B cell (primary cell): ENCODE measurements around the gene EID1. TPM values are rescaled to one million over a fixed set of nuclear protein-coding genes. Genes with fewer than 3 reads are reported as not detected.

Experiments
- ATAC-seq: fragments of 200-7000 bp; cut with Tn5 transposase; one replicate; pipeline ENCODE4 v1.10.0; 2021; ENCODE audit warnings: low read depth, mild to moderate bottlenecking, moderate number of reproducible peaks, moderate library complexity
- CTCF ChIA-PET: fragments of 350-600 bp; sonication (Branson Sonifier 250); formaldehyde crosslinking; loops from one replicate; lab custom pipeline; 2021; ENCODE audit warnings: antibody characterized with exemption, inconsistent platforms; lab: Charles Lee
- POLR2A ChIA-PET: fragments of 350-600 bp; sonication (Branson Sonifier 250); formaldehyde crosslinking; loops from one replicate; lab custom pipeline; 2021; ENCODE audit warnings: antibody characterized with exemption; lab: Charles Lee
- DNase-seq: peaks from one replicate; pipeline ENCODE4 v3.0.0; 2013
- H2AFZ ChIP-seq: 2 replicates; pipeline ENCODE4 v1.6.1; 2012; ENCODE audit warnings: mild to moderate bottlenecking, low read depth, low read length; ENCODE audit not compliant: insufficient read depth, poor library complexity, severe bottlenecking
- H3K27ac ChIP-seq, 2 donors: 1 replicate in 1 of 2; 2 replicates in 1 of 2; pipeline ENCODE4 v1.5.1; 2012 to 2013; ENCODE audit warnings: low read length in 2 of 2, mild to moderate bottlenecking in 2 of 2, moderate library complexity in 1 of 2
- H3K27me3 ChIP-seq, 4 experiments: fragments of 200-600 bp in 1 of 4; sonication (generic) in 1 of 4; replicated peaks in 1 of 4; 1 replicate in 2 of 4; 2 replicates in 2 of 4; pipeline versions ENCODE4 v1.6.1 to v1.7.0; 2013 to 2016; ENCODE audit warnings: low read length in 3 of 4, mild to moderate bottlenecking in 2 of 4, mixed read lengths in 1 of 4, moderate library complexity in 1 of 4; ENCODE audit not compliant: insufficient read depth in 4 of 4, control insufficient read depth in 3 of 4; ENCODE audit errors: control extremely low read depth in 1 of 4
- H3K36me3 ChIP-seq, 2 experiments: replicated peaks in 1 of 2; 1 replicate in 1 of 2; 2 replicates in 1 of 2; pipeline versions ENCODE4 v1.6.1 to v1.7.1; 2013; ENCODE audit warnings: low read length in 1 of 2; ENCODE audit not compliant: insufficient read depth in 2 of 2, control insufficient read depth in 1 of 2; ENCODE audit errors: control extremely low read depth in 1 of 2, extremely low read depth in 1 of 2
- H3K4me1 ChIP-seq, 2 donors: fragments of 200-600 bp in 1 of 2; sonication (generic) in 1 of 2; 1 replicate in 1 of 2; 2 replicates in 1 of 2; pipeline versions ENCODE4 v1.5.1 to v1.6.1; 2013 to 2017; ENCODE audit warnings: low read length in 2 of 2; ENCODE audit not compliant: control insufficient read depth in 2 of 2, insufficient read depth in 2 of 2
- H3K4me2 ChIP-seq: replicated peaks from 2 replicates; pipeline ENCODE3; 2012; ENCODE audit warnings: mild to moderate bottlenecking, low read depth, low read length; ENCODE audit not compliant: poor library complexity, severe bottlenecking
- H3K4me3 ChIP-seq, 5 experiments: fragments of 200-600 bp in 1 of 5; sonication (generic) in 1 of 5; 1 replicate in 3 of 5; 2 replicates in 2 of 5; pipeline versions ENCODE4 v1.5.1 to v1.7.0; 2011 to 2016; ENCODE audit warnings: low read length in 4 of 5, mild to moderate bottlenecking in 4 of 5, low read depth in 2 of 5, control low read depth in 1 of 5, moderate library complexity in 1 of 5; ENCODE audit not compliant: insufficient read depth in 1 of 5; ENCODE audit errors: control extremely low read depth in 1 of 5, extremely low read depth in 1 of 5
- H3K79me2 ChIP-seq: fragments of 200-600 bp; sonication (generic); one replicate; pipeline ENCODE4 v1.6.0; 2016; ENCODE audit warnings: low read length; ENCODE audit not compliant: control insufficient read depth, insufficient read depth
- H3K9ac ChIP-seq: fragments of 200-600 bp; sonication (generic); 2 replicates; pipeline ENCODE4 v1.6.1; 2017; ENCODE audit warnings: mild to moderate bottlenecking, low read length, moderate library complexity
- H3K9me3 ChIP-seq, 3 donors: one replicate each; pipeline versions ENCODE4 v1.6.1 to v1.7.1; 2013; ENCODE audit warnings: low read length in 2 of 3; ENCODE audit not compliant: control insufficient read depth in 2 of 3, insufficient read depth in 1 of 3; ENCODE audit errors: control extremely low read depth in 1 of 3
- H4K20me1 ChIP-seq: 2 replicates; pipeline ENCODE4 v1.6.0; 2012; ENCODE audit warnings: mild to moderate bottlenecking, low read length; ENCODE audit not compliant: insufficient read depth, control insufficient read depth, poor library complexity, severe bottlenecking
- H3K27ac Mint-ChIP-seq: one replicate; pipeline ENCODE4 v1.8.0; 2021; ENCODE audit warnings: mixed read lengths
- H3K27me3 Mint-ChIP-seq: one replicate; pipeline ENCODE4 v1.8.0; 2021; ENCODE audit warnings: mixed read lengths
- H3K4me1 Mint-ChIP-seq: one replicate; pipeline ENCODE4 v1.8.0; 2021; ENCODE audit warnings: mixed read lengths
- H3K4me3 Mint-ChIP-seq: one replicate; pipeline ENCODE4 v1.8.0; 2021; ENCODE audit warnings: mixed read lengths
- H3K9me3 Mint-ChIP-seq: one replicate; pipeline ENCODE4 v1.8.0; 2022; ENCODE audit warnings: mixed read lengths; ENCODE audit not compliant: insufficient read depth
- CTCF ChIP-seq: fragments of 200-600 bp; IDR thresholded peaks from one replicate; pipeline ENCODE4 v1.8.0; 2022; ENCODE audit warnings: antibody characterized with exemption, mild to moderate bottlenecking
- EZH2 ChIP-seq: IDR thresholded peaks from 2 replicates; pipeline ENCODE4 v1.6.1; 2012; ENCODE audit warnings: borderline replicate concordance, low read depth, mild to moderate bottlenecking, moderate library complexity, low read length; ENCODE audit not compliant: insufficient read depth, poor library complexity, severe bottlenecking
- WGBS: methylation state at CpG from one replicate; pipeline ENCODE4 v1.1.5; 2013; ENCODE audit warnings: missing lambda C conversion rate; ENCODE audit not compliant: insufficient coverage; 5-methylcytosine and 5-hydroxymethylcytosine counted together
- intact Hi-C: fragments of 100-400 bp; cut with micrococcal nuclease; formaldehyde crosslinking; loops from one replicate; pipeline ENCODE4 v1.10.0; 2022
- polyA plus RNA-seq: library from polyadenylated mRNA; depleted of rRNA; stranded (reverse); fragments of >200 nt; gene quantifications from 2 replicates; pipeline ENCODE4 v1.2.3, GENCODE V29; 2012
- total RNA-seq, 2 donors: library from RNA; stranded (reverse); fragments of 120-200 nt in 1 of 2; gene quantifications; 1 replicate in 1 of 2; 2 replicates in 1 of 2; pipeline versions ENCODE4 v1.2.3 to v1.2.4, GENCODE V29; 2013 to 2022

The EID1 gene
- total and polyA plus RNA-seq, 2 donors (not counting 1 experiment from before 2014, with no cell fraction given): 30.2 to 56.5 TPM

GRCh38 chr15:48883699-48884098, 5.8 kb downstream of the EID1 start:
- peaks cover 5% of the 10 kb centered on the region for H3K79me2 ChIP-seq
- H3K9me3 Mint-ChIP-seq: no peaks in the 10 kb centered on the region
- no peak overlapping the region for H3K4me3 ChIP-seq
- no CpG with 5 or more reads among the region's 2 CpGs for WGBS
- no peaks in the 10 kb centered on the region for H3K27me3 ChIP-seq
- no peaks in the 10 kb centered on the region for H3K36me3 ChIP-seq
- intact Hi-C loops: no loop called here
- H2AFZ ChIP-seq: no peak overlapping the region
- ChIA-PET POLR2A (no interaction called here), CTCF (no interaction called here)
- no peak overlapping the region for H3K27ac Mint-ChIP-seq
- H3K9me3 ChIP-seq: no peaks in the 10 kb centered on the region
- H3K4me1 Mint-ChIP-seq: peaks cover 12% of the 10 kb centered on the region
- no peak overlapping the region for H3K27ac ChIP-seq
- no peak overlapping the region for H3K9ac ChIP-seq
- DNase-seq: no peak
- TF ChIP-seq CTCF (no peak), EZH2 (no peak)
- H3K27me3 Mint-ChIP-seq: peaks cover 15% of the 10 kb centered on the region
- no peak for ATAC-seq
- no peak overlapping the region for H3K4me3 Mint-ChIP-seq
- no peak overlapping the region for H3K4me2 ChIP-seq
- no peaks in the 10 kb centered on the region for H4K20me1 ChIP-seq
- peaks cover 0 to 8% of the 10 kb centered on the region in 2 donors for H3K4me1 ChIP-seq

GRCh38 chr15:48887144-48887543, 9.2 kb downstream of the EID1 start:
- WGBS: no CpG with 5 or more reads among the region's 2 CpGs
- ATAC-seq (no peak), DNase-seq (no peak)
- Histone ChIP-seq H3K27ac (no peak overlapping the region), H3K4me1 (no peaks in the 10 kb centered on the region), H3K4me3 (no peak overlapping the region), H2AFZ (no peak overlapping the region), H3K36me3 (no peaks in the 10 kb centered on the region), H3K9ac (no peak overlapping the region), H3K27me3 (no peaks in the 10 kb centered on the region), H3K4me2 (no peak overlapping the region), H3K79me2 (no peaks in the 10 kb centered on the region), H4K20me1 (no peaks in the 10 kb centered on the region), H3K9me3 (no peaks in the 10 kb centered on the region)
- H3K4me1 Mint-ChIP-seq: no peaks in the 10 kb centered on the region
- no peak overlapping the region for H3K27ac Mint-ChIP-seq
- ChIA-PET POLR2A (no interaction called here), CTCF (no interaction called here)
- TF ChIP-seq CTCF: no peak
- TF ChIP-seq EZH2: no peak
- intact Hi-C loops: no loop called here
- no peak overlapping the region for H3K4me3 Mint-ChIP-seq
- H3K27me3 Mint-ChIP-seq: peaks cover 21% of the 10 kb centered on the region
- no peaks in the 10 kb centered on the region for H3K9me3 Mint-ChIP-seq
